ENCODE results near the gene RALA.
"Not testable (repeated sequence)": the region's sequence is repeated elsewhere in the genome, so short reads cannot be mapped to it uniquely, and the experiment has no call there.

The RALA gene

GRCh38 chr7:39688611-39689480 lies 65.5 kb downstream of the RALA start:
- peak; percentile 27 for DNase-seq

- DNase-seq: peak; percentile 83
Observed at GRCh38 chr7:39691821-39692220, 68.4 kb downstream of the RALA start.

GRCh38 chr7:39693086-39693485 lies 69.7 kb downstream of the RALA start:
- DNase-seq: not testable (repeated sequence)

DNA sequence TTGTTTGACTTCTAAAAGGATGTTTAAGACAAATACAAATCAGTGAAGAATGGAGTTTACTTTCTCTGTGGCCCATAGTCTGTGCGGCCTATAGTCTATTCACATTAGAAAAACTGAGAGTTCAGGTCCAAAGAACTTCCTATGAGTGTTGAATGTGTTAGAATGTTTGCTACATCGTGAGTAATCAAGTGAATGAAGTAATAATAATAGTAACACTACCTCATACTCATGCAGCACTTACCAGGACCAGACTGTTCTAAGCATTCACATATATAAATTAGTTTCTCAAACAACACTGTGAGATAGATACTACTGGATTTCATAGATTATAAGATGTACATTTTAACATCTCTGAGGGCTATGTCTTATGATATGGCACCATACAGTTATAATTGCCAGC lies 70.4 kb downstream of the RALA start:
- DNase-seq: no peak

GRCh38 chr7:39695852-39696586 lies 72.6 kb downstream of the RALA start:
- DNase-seq: no peak

GRCh38 chr7:39696631-39697030 lies 73.3 kb downstream of the RALA start:
- DNase-seq: no peak

GRCh38 chr7:39697483-39697882 lies 74.1 kb downstream of the RALA start:
- no peak for DNase-seq

DNA sequence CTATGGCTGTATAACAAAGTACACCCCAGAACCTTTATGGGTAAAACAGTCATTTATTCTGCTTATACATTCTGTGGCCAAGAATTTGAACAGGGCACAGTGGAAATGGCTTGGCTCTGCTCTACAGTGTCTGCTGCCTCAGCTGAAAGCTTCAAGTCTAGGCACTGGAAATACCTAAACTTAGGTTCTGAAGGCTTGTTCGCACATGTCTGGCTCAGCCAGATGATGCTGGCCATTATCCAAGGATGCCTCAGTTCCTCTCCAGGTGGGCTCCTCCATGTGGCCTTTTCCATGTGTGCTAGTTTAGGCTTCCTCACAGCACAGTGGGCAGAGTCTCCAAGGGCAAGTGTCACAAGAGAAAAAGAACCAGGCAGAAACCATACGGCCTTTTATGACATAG lies 76.8 kb downstream of the RALA start:
- DNase-seq: no peak

DNA sequence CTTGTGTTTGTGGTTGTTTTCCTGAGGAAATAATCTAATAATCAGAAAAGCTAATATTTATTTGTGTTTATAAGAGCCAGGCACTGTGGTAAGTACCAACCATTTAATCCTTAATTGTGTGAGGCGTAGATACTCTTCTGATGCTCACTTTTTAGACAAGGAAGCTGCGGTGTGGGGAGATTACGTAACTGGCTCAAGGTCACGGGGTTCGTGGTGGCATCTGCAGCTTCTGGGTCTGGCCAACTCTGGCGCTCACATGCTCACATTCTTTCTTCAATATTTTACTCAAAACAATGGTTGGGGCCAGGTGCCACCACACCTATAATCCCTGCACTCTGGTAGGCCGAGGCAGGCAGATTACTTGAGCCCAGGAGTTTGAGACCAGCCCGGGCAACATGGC lies 77.6 kb downstream of the RALA start:
- no peak for DNase-seq

GRCh38 chr7:39702133-39702532 lies 78.8 kb downstream of the RALA start:
- DNase-seq: peak; percentile 16

- DNase-seq: peak; percentile 12
Observed at GRCh38 chr7:39703144-39703543, 79.8 kb downstream of the RALA start.

GRCh38 chr7:39709029-39709428 lies 85.7 kb downstream of the RALA start:
- no peak for DNase-seq

DNA sequence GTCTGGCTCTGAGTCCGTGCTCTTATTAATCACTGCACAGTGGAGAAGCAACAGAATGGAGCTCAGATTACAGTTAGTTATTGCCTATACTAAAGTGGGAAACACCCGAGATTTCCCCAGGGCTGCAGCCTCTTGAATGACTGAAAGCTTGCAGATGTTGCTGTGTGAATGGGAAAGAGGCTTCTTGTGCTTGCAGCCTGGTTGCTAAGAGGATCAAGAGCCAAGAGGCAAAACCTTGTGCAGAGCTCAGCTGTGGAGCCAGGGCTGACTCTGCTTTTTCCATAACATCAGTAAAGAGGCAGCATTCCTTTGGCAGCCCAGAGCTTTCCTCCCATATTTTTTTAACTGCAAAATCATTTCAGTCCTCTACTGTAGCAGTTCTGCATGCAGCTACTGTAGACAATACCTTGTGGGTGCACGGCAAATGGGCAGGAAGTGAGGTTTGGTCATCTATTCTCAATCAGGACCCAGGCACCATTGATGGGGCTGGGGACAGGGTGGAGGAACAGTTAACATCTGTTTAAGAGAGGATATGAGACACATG lies 86.5 kb downstream of the RALA start:
- peak; percentile 18 for DNase-seq

- DNase-seq: no peak
Observed at GRCh38 chr7:39712751-39713150, 89.4 kb downstream of the RALA start.

DNA sequence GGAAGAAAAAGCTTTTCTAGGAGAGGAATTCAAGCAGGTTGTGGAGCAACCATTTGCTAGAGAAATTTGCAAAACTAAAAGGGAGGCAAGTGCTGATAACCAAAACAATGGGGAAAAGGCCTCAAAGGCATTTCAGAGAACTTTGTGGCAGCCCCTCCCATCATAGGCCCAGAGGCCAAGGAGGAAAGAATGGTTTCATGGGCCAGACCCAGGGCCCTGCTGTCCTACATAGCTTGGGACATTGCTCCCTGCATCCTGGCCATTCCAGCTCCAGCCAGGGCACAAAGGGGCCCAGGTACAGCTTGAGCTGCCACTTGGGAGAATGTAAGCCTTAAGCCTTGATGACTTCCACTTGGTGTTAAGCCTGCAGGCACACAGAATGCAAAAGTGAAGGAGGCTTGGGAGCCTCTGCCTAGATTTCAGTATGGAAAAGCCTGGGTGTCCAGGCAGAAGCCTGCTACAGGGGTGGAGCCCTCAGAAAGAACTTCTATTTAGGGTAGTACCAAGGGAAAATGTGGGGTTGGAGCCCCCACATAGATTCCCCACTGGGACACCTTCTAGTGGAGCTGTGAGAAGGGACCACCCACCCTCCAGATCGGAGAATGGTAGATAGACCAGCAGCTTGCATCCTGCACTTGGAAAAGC lies 91.2 kb downstream of the RALA start:
- DNase-seq: no peak

GRCh38 chr7:39720586-39720985 lies 97.2 kb downstream of the RALA start:
- no peak for DNase-seq

GRCh38 chr7:39721345-39721744 lies 98.0 kb downstream of the RALA start:
- DNase-seq: no peak

DNA sequence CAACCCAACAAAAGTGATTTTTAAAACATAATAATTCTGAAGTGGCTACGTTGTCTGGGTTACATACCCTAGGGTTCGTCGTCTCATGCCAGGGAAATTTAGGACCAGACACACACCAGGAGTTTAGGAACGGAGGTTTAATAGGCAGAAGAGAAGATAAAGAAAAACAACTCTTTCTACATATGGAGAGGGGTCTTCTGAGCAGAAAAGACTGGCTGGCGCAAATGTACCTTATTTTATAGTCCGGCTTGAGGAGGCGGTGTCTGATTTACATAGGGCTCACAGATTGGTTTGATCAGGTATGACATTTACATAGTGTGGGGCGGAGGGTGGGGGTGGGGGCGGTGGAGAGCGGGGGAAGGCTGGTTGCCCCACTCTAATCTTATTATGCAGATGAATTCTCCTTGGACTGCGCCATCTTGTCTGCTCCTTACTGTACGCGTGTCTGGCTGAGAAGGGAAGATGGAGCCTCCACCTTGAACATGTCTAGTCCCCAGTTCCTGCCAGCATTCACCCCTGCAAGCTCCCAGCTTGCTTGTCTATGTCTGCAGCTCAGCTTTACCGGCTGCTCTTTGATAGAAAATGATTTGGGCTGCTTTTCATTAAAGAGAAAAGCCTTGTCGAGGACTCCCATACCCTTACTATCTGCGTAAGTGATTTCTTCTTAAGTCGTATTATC lies 98.7 kb downstream of the RALA start:
- no peak for DNase-seq

- DNase-seq: no peak
Observed at GRCh38 chr7:39727231-39728012, 104.0 kb downstream of the RALA start.

GRCh38 chr7:39732837-39733804 lies 109.7 kb downstream of the RALA start:
- peak; percentile 95 for DNase-seq

Measured in HCEC 1CT (cell line).